Vagina (tissue), 2 donors: ENCODE results near the gene CCP110. TPM values are rescaled to one million over a fixed set of nuclear protein-coding genes. Genes with fewer than 3 reads are reported as not detected.

Source experiments
- DNase-seq, 2 donors: peaks; one replicate each; pipeline ENCODE4 v3.0.0-alpha.2; 2017; ENCODE audit errors: extremely low spot score in 2 of 2
- H3K27ac ChIP-seq: fragments of 200-600 bp; sonication (generic); one replicate; pipeline ENCODE4 v1.5.1; 2019
- H3K27me3 ChIP-seq: fragments of 200-600 bp; sonication (generic); one replicate; pipeline ENCODE4 v1.5.1; 2019
- H3K36me3 ChIP-seq, 2 donors: fragments of 200-600 bp; sonication (generic); one replicate each; pipeline ENCODE4 v1.5.1; 2017 to 2019
- H3K4me1 ChIP-seq: fragments of 200-600 bp; sonication (generic); one replicate; pipeline ENCODE4 v1.5.1; 2019
- H3K4me3 ChIP-seq, 2 donors: fragments of 200-600 bp; sonication (generic); 1 replicate in 1 of 2; 2 replicates in 1 of 2; pipeline ENCODE4 v1.5.1; 2016 to 2019
- H3K9me3 ChIP-seq: fragments of 200-600 bp; sonication (generic); one replicate; pipeline ENCODE4 v1.5.1; 2019
- POLR2A ChIP-seq, 2 donors: fragments of 450-650 bp; IDR thresholded peaks; one replicate each; pipeline ENCODE4 v1.6.1; 2017; ENCODE audit warnings: antibody characterized with exemption in 2 of 2, mild to moderate bottlenecking in 2 of 2, moderate library complexity in 2 of 2
- POLR2AphosphoS5 ChIP-seq, 2 donors: sonication (generic); formaldehyde crosslinking; IDR thresholded peaks; one replicate each; pipeline ENCODE4 v1.9.0; 2017; ENCODE audit warnings: antibody characterized with exemption in 2 of 2, mild to moderate bottlenecking in 2 of 2, low read depth in 1 of 2; ENCODE audit not compliant: insufficient read depth in 1 of 2
- intact Hi-C: fragments of 100-400 bp; cut with DNase I; formaldehyde crosslinking; loops from one replicate; pipeline ENCODE4 v1.15.1; 2023
- total RNA-seq: library from RNA; depleted of rRNA; stranded (reverse); fragments of >200 nt; gene quantifications from one replicate; pipeline ENCODE4 v1.2.3, GENCODE V29; 2016
- TF ChIP-seq, protein P1 (sequence below), 3 experiments: fragments of 450-650 bp in 2 of 3; fragments of 200-600 bp in 1 of 3; sonication (generic) in 1 of 3; IDR thresholded peaks; one replicate each; pipeline ENCODE4 v1.5.1; 2017 to 2019; ENCODE audit warnings: antibody characterized with exemption in 3 of 3, mild to moderate bottlenecking in 2 of 3, moderate library complexity in 2 of 3

Gene CCP110
- total RNA-seq, 1 donor from 2014 or later = 17.7 TPM

GRCh38 chr16:19599968-19600716, 76.4 kb downstream of the CCP110 start:
- no peaks in the 10 kb centered on the region for H3K9me3 ChIP-seq
- H3K36me3 ChIP-seq = peaks cover 0 to 11% of the 10 kb centered on the region in 2 donors
- intact Hi-C loops = loop anchor here (2.0 kb wide), 1 partner anchor 287 kb away; no protein-coding TSS in a partner anchor

GRCh38 chr16:19601083-19601976, 77.6 kb downstream of the CCP110 start:
- peaks cover 0 to 11% of the 10 kb centered on the region in 2 donors for H3K36me3 ChIP-seq
- intact Hi-C loops = loop anchor here (2.0 kb wide), 1 partner anchor 285 kb away; no protein-coding TSS in a partner anchor

More at GRCh38 chr16:19599968-19600716, 76.4 kb downstream of the CCP110 start:
- Histone ChIP-seq H3K4me3 (no peak overlapping the region), H3K27me3 (no peaks in the 10 kb centered on the region), H3K27ac (no peak overlapping the region), H3K4me1 (peaks cover 21% of the 10 kb centered on the region)
- no peak for TF ChIP-seq POLR2AphosphoS5 (IDR thresholded peaks at IDR 0.05; ENCODE audit: insufficient read depth in 1 of 2, low read depth in 1 of 2)
- TF ChIP-seq, protein P1, sequence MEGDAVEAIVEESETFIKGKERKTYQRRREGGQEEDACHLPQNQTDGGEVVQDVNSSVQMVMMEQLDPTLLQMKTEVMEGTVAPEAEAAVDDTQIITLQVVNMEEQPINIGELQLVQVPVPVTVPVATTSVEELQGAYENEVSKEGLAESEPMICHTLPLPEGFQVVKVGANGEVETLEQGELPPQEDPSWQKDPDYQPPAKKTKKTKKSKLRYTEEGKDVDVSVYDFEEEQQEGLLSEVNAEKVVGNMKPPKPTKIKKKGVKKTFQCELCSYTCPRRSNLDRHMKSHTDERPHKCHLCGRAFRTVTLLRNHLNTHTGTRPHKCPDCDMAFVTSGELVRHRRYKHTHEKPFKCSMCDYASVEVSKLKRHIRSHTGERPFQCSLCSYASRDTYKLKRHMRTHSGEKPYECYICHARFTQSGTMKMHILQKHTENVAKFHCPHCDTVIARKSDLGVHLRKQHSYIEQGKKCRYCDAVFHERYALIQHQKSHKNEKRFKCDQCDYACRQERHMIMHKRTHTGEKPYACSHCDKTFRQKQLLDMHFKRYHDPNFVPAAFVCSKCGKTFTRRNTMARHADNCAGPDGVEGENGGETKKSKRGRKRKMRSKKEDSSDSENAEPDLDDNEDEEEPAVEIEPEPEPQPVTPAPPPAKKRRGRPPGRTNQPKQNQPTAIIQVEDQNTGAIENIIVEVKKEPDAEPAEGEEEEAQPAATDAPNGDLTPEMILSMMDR (IDR thresholded peaks at IDR 0.05) = no peak
- TF ChIP-seq POLR2A (IDR thresholded peaks at IDR 0.05) = no peak
- no peak for DNase-seq

More at GRCh38 chr16:19601083-19601976, 77.6 kb downstream of the CCP110 start:
- TF ChIP-seq, protein P1 (IDR thresholded peaks at IDR 0.05) = peak; percentile 28 to 57 (median 37)
- TF ChIP-seq POLR2AphosphoS5 (IDR thresholded peaks at IDR 0.05; ENCODE audit: insufficient read depth in 1 of 2, low read depth in 1 of 2) = no peak
- Histone ChIP-seq H3K4me3 (no peak overlapping the region), H3K27me3 (no peaks in the 10 kb centered on the region), H3K27ac (peak overlapping the region; percentile 12), H3K4me1 (peaks cover 13% of the 10 kb centered on the region), H3K9me3 (no peaks in the 10 kb centered on the region)
- no peak for DNase-seq

Other genes starting within 250 kb of the CCP110 start
- gene CLEC19A, start 238.2 kb upstream of the CCP110 start, total RNA-seq = not detected
- gene TMC5, start 106.1 kb upstream of the CCP110 start, total RNA-seq = not detected
- 31.2 TPM for gene GDE1, start 1.8 kb upstream of the CCP110 start, total RNA-seq
- 39.8 TPM for gene VPS35L, start 31.8 kb downstream of the CCP110 start, total RNA-seq
- gene KNOP1, start 194.3 kb downstream of the CCP110 start, total RNA-seq = 7.9 TPM
- 19.2 TPM for gene IQCK, start 194.3 kb downstream of the CCP110 start, total RNA-seq